Panc1 (cell line): ENCODE data around the gene PRR5L. TPM values are rescaled to one million over a fixed set of nuclear protein-coding genes. Genes with fewer than 3 reads are reported as not detected.

Experiments
- ATAC-seq: fragments of 200-7000 bp; cut with Tn5 transposase; 2 replicates; pipeline ENCODE4 v1.9.1; 2020; ENCODE audit warnings: mild to moderate bottlenecking, moderate library complexity
- BruUV-seq: library from RNA; stranded (reverse); fragments of 400-500 nt; replicated peaks from 2 replicates; lab custom pipeline; 2021; lab: Mats Ljungman, UMichigan
- CTCF ChIA-PET: fragments of 300-600 bp; sonication (Branson Sonifier 250); formaldehyde crosslinking; loops from one replicate; lab custom pipeline; 2022; ENCODE audit warnings: antibody characterized with exemption; lab: Charles Lee
- POLR2A ChIA-PET: fragments of 300-600 bp; sonication (Branson Sonifier 250); formaldehyde crosslinking; loops from one replicate; lab custom pipeline; 2022; ENCODE audit warnings: antibody characterized with exemption; lab: Charles Lee
- DNase-seq: peaks from one replicate; pipeline ENCODE4 v3.0.0-alpha.2; 2010; ENCODE audit warnings: low read depth, low spot score
- H3K27ac ChIP-seq: 2 replicates; pipeline ENCODE4 v1.5.1; 2011; ENCODE audit warnings: mild to moderate bottlenecking, low read length, inconsistent platforms
- H3K27me3 ChIP-seq: fragments of 200-500 bp; sonication (Bioruptor generic); 2 replicates; pipeline ENCODE4 v1.6.0; 2014; ENCODE audit warnings: low read length, inconsistent platforms; ENCODE audit not compliant: control insufficient read depth, insufficient read depth
- H3K36me3 ChIP-seq: fragments of 200-500 bp; sonication (Bioruptor generic); 2 replicates; pipeline ENCODE4 v1.5.1; 2014; ENCODE audit warnings: inconsistent platforms, mild to moderate bottlenecking, low read length, moderate library complexity; ENCODE audit not compliant: control insufficient read depth, insufficient read depth
- H3K4me1 ChIP-seq: 2 replicates; pipeline ENCODE4 v1.5.1; 2011; ENCODE audit warnings: inconsistent platforms, mild to moderate bottlenecking, low read length, moderate library complexity; ENCODE audit not compliant: control insufficient read depth, insufficient read depth
- H3K4me3 ChIP-seq, 2 experiments: 2 replicates each; pipeline ENCODE4 v1.5.1; 2011 to 2012; ENCODE audit warnings: low read depth in 2 of 2, low read length in 2 of 2, mild to moderate bottlenecking in 2 of 2, inconsistent platforms in 1 of 2, moderate library complexity in 1 of 2
- H3K9me3 ChIP-seq: fragments of 200-500 bp; sonication (Bioruptor generic); 2 replicates; pipeline ENCODE4 v1.5.1; 2014; ENCODE audit warnings: low read depth, mild to moderate bottlenecking, inconsistent platforms, low read length, moderate library complexity; ENCODE audit not compliant: control insufficient read depth, insufficient read depth
- POLR2AphosphoS5 ChIP-seq: IDR thresholded peaks from 2 replicates; pipeline ENCODE4 v1.6.1; 2012; ENCODE audit warnings: mild to moderate bottlenecking, low read depth, low read length, moderate library complexity
- REST ChIP-seq, 2 experiments: IDR thresholded peaks; 2 replicates each; pipeline ENCODE4 v1.6.1; 2011 to 2012; ENCODE audit warnings: low read depth in 2 of 2, control low read depth in 1 of 2, low read length in 1 of 2, mild to moderate bottlenecking in 1 of 2, moderate library complexity in 1 of 2; ENCODE audit not compliant: insufficient read depth in 1 of 2
- SIN3A ChIP-seq: IDR thresholded peaks from 2 replicates; pipeline ENCODE4 v1.6.1; 2012; ENCODE audit warnings: low read depth, mild to moderate bottlenecking, low read length, moderate library complexity, borderline replicate concordance; ENCODE audit not compliant: insufficient read depth
- TCF7L2 ChIP-seq: IDR thresholded peaks from 2 replicates; pipeline ENCODE4 v1.6.1; 2011; ENCODE audit warnings: mild to moderate bottlenecking, low read depth, low read length, inconsistent platforms
- in situ Hi-C: cut with HindIII; loops from 2 replicates; pipeline ENCODE4 v1.10.0; 2016; ENCODE audit warnings: low sequenced_read_pairs, low pct_unique_long_range_greater_than_20kb
- intact Hi-C: fragments of 100-400 bp; cut with micrococcal nuclease; formaldehyde crosslinking; loops from one replicate; pipeline ENCODE4 v1.10.0; 2022; ENCODE audit not compliant: unreplicated experiment
- total RNA-seq: library from RNA; stranded (reverse); gene quantifications from one replicate; pipeline ENCODE4 v1.2.1, GENCODE V29; 2021; ENCODE audit not compliant: unreplicated experiment
- TF ChIP-seq, protein P1 (sequence below): fragments of 450-650 bp; IDR thresholded peaks from 2 replicates; pipeline ENCODE4 v1.5.1; 2017; ENCODE audit warnings: mild to moderate bottlenecking

The PRR5L gene
- total RNA-seq, 1 experiment from 2014 or later: 0.36 TPM

- no TSS peak for BruUV-seq
- Histone ChIP-seq H3K27ac (no peak overlapping the region), H3K9me3 (no peaks in the 10 kb centered on the region), H3K4me1 (no peaks in the 10 kb centered on the region), H3K4me3 (no peak overlapping the region), H3K27me3 (no peaks in the 10 kb centered on the region), H3K36me3 (no peaks in the 10 kb centered on the region)
- ATAC-seq: no peak
- ChIA-PET POLR2A (no interaction called here), CTCF (no interaction called here)
- TF ChIP-seq, protein P1, sequence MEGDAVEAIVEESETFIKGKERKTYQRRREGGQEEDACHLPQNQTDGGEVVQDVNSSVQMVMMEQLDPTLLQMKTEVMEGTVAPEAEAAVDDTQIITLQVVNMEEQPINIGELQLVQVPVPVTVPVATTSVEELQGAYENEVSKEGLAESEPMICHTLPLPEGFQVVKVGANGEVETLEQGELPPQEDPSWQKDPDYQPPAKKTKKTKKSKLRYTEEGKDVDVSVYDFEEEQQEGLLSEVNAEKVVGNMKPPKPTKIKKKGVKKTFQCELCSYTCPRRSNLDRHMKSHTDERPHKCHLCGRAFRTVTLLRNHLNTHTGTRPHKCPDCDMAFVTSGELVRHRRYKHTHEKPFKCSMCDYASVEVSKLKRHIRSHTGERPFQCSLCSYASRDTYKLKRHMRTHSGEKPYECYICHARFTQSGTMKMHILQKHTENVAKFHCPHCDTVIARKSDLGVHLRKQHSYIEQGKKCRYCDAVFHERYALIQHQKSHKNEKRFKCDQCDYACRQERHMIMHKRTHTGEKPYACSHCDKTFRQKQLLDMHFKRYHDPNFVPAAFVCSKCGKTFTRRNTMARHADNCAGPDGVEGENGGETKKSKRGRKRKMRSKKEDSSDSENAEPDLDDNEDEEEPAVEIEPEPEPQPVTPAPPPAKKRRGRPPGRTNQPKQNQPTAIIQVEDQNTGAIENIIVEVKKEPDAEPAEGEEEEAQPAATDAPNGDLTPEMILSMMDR: no peak
- TF ChIP-seq REST (IDR thresholded peaks at IDR 0.05; ENCODE audit: insufficient read depth in 1 of 2, low read depth in 2 of 2, low read length in 1 of 2): no peak
- TF ChIP-seq POLR2AphosphoS5: no peak
- no peak for TF ChIP-seq TCF7L2
- TF ChIP-seq SIN3A: no peak
- no peak for DNase-seq
- intact Hi-C loops (no loop called here), in situ Hi-C loops (no loop called here)
Measured at GRCh38 chr11:36395978-36396736, 100.1 kb downstream of the PRR5L start.

DNA sequence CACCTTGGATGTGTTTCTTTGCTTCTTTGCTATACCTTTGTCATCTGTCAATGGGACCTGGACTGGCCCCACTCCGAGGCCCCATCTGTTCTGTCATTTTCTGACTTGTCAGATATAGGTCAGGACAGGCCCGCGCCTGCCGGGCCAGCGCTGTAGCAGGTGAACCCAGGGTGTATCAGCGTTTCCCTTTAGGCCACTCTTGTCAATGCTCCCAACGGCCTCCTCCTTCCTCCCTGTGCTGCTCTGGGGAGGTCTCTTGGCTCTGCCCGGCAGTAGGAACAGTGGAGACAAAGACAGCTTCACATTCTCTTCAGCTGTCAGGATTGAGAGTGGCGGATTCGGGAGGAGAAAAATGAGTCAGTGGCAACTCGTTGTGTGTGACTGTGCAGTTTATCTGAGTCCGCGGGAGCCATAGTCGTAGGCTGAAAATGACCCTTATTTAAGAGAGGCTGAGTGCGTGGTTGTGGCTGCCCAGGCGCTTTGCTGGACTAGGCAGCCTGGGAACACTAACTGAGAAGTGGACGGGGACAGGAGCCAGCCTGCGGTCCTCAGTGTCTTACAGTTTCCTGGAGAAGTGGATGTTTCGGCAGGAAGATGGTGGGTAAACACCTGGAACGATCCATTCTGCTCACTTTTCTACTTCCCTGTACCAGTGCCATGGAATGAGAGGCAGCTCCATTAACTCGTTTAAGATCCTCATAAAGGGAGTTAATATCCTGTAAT, 102.3 kb downstream of the PRR5L start:
- TF ChIP-seq SIN3A (no peak), TCF7L2 (no peak), POLR2AphosphoS5 (no peak), REST (IDR thresholded peaks at IDR 0.05; ENCODE audit: insufficient read depth in 1 of 2, low read depth in 2 of 2, low read length in 1 of 2) (no peak)
- TF ChIP-seq, protein P1: no peak
- ATAC-seq: no peak
- Histone ChIP-seq H3K9me3 (no peaks in the 10 kb centered on the region), H3K36me3 (no peaks in the 10 kb centered on the region), H3K27me3 (no peaks in the 10 kb centered on the region), H3K4me3 (no peak overlapping the region), H3K4me1 (no peaks in the 10 kb centered on the region), H3K27ac (no peak overlapping the region)
- in situ Hi-C loops (no loop called here), intact Hi-C loops (no loop called here)
- ChIA-PET CTCF (no interaction called here), POLR2A (no interaction called here)
- no TSS peak for BruUV-seq
- no peak for DNase-seq
